ENCODE data around the gene TFR2. TPM values are rescaled to one million over a fixed set of nuclear protein-coding genes. Genes with fewer than 3 reads are reported as not detected.

TFR2 gene
- total RNA-seq, 1 donor = 1.2 TPM

DNA sequence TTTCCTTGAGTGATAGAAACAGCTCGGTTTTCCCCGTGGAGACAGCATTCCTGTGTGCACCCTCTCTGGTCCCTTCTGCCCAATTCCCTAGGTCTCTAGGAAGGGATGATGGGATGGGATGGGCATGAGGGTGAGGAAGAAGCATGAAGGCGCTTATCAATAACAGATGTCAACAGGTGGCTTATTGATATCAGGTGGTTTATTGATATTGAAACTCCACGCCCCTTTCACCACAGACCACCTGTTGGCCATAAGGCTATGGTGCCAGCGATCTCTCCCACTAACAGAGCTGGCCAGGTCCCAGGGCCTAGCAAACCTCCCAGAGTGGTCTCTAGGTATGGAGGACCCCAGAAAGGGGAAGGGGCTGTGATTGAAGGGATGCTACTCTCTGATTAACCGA, 21.1 kb downstream of the TFR2 start:
- no peak for DNase-seq (ENCODE audit: low read depth)
- no peak overlapping the region for H3K4me3 ChIP-seq (ENCODE audit: low read depth, low read length)
- TF ChIP-seq, protein P1, sequence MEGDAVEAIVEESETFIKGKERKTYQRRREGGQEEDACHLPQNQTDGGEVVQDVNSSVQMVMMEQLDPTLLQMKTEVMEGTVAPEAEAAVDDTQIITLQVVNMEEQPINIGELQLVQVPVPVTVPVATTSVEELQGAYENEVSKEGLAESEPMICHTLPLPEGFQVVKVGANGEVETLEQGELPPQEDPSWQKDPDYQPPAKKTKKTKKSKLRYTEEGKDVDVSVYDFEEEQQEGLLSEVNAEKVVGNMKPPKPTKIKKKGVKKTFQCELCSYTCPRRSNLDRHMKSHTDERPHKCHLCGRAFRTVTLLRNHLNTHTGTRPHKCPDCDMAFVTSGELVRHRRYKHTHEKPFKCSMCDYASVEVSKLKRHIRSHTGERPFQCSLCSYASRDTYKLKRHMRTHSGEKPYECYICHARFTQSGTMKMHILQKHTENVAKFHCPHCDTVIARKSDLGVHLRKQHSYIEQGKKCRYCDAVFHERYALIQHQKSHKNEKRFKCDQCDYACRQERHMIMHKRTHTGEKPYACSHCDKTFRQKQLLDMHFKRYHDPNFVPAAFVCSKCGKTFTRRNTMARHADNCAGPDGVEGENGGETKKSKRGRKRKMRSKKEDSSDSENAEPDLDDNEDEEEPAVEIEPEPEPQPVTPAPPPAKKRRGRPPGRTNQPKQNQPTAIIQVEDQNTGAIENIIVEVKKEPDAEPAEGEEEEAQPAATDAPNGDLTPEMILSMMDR (IDR thresholded peaks at IDR 0.05; ENCODE audit: insufficient read depth, low read length) = no peak

DNA sequence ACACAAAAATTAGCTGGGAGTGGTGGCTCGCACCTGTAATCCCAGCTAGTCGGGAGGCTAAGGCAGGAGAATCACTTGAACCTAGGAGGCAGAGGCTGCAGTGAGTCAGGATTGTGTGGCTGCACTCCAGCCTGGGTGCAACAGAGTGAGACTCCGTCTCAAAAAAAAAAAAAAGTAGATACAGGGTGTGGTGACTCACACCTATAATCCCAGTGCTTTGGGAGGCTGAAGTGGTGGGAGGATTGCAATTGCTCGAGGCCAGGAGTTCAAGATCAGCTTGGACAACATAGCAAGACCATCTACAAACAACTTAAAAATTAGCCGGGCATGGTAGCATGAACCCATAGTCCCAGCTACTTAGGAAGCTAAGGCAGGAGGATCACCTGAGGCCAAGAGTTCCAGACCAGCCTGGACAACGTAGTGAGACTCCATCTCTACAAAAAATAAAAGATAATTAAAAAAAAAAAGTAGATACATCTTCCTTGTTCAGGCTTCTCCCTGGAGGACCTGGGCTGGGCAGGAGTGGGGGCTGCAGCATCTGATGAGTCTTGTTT, 27.0 kb downstream of the TFR2 start:
- TF ChIP-seq, protein P1 (IDR thresholded peaks at IDR 0.05; ENCODE audit: insufficient read depth, low read length) = no peak
- no peak for DNase-seq (ENCODE audit: low read depth)
- no peak overlapping the region for H3K4me3 ChIP-seq (ENCODE audit: low read depth, low read length)

DNA sequence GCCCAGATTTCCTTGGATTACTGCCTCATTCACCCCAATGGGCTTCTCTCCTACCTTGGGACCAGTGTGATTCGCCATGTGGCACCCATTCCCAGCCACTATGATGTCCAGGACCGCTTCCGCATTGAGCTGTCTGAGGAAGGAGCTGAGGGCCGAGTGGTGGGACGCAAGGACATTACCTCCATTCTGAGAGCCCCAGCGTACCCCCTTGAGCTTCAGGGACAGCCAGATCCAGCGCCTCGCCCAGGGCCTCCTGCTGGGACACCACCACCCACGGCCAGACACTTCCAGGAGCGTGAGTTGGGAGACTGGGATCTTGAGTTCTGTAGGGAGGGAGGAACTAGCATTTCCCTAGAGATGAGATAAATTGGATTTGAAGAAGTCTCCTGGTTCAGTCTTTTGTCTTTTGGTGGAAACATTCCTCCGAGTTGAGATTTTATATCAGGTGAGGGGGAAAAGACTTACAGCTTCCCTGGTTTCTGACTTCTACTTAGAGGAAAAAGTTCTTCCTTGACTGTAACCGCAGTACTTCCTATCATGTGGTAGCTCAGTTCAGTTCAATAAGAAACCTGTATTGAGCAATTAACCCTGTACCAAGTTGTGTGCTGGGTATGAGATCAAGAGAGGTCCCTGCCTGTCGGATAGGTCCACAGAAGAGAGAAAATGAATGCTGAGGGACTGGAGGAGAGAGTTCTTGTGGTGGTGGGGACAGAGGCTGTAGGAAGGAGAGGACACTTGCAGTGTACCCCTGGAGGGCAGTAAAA, 27.8 kb downstream of the TFR2 start:
- H3K4me3 ChIP-seq (ENCODE audit: low read depth, low read length) = peak overlapping the region; percentile 85
- no peak for DNase-seq (ENCODE audit: low read depth)
- TF ChIP-seq, protein P1 (IDR thresholded peaks at IDR 0.05; ENCODE audit: insufficient read depth, low read length) = no peak

DNA sequence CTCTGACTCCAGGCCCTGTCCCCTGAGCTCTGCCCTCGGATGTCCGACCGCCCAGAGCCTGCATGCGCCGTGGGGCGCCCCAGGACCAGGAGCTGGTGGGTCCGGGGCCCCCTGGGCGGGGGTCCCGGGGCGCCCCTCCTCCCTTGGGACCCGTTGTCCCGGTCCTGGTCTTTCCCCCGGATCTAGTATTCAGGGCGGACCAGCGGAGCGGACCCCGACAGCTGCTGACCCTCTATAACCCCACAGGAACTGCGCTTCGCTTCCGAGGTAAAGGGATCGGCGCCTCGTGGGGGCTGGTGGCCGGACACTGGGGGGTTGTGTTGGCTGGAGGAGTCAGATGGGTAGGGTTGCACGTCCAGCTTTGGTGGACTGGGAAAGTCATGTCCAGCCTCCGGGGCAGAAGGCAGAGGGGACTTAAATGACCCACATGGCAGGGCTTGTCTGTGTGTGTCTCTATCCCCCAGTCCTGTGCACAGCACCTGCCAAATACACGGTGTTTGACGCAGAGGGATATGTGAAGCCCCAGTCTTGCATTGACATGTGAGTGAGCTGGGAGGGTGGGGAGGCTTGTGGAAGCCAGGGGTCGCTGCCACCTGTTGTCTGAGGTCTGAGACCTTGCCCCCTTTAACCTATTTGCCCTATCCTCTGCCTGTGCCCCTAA, 28.5 kb downstream of the TFR2 start:
- TF ChIP-seq, protein P1 (IDR thresholded peaks at IDR 0.05; ENCODE audit: insufficient read depth, low read length) = no peak
- H3K4me3 ChIP-seq (ENCODE audit: low read depth, low read length) = peak overlapping the region; percentile 85
- no peak for DNase-seq (ENCODE audit: low read depth)

DNA sequence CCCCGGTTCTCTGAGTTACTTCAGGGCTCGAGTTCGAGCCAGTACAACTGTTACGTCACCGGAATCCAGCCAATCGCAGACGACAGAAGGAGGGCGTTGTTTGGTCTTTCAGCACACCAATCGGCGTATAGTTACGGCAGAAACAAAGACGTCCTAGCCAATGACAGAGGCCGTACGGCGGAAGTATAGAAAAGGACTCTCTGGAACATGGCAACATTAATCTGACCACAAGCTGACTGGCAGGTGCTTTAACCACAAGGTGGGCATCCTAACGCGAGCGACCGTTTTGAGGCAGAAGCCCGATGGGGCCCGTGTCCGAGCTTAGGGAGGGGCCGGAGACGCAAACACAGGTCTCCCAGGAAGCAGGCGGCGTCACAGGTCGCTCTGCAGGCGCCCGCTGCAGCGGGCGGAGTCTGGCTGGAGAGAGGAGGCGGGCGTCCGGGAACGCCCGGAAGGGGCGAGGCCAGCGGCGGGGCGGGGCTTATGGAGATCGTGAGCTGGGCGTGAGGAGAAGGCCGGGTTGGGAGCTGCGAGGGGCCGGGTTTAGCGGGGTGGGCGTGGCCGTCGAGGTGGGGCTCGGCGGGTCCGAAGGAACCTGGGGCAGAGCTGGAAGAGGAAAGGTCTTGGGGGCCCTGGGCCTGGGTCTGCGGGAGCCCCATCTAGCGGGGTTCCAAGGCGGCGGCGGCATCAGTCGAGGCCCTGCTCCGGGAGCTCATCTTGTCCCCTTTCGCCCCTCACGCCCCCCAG, 29.2 kb downstream of the TFR2 start, which contains the start of gene MOSPD3:
Gene MOSPD3, plus strand, starts transcription at position 558 of the 747 bp plus-strand sequence. CDS start 252 bp downstream, outside the sequence.
- DNase-seq (ENCODE audit: low read depth) = peak; percentile 100
- TF ChIP-seq, protein P1 (IDR thresholded peaks at IDR 0.05; ENCODE audit: insufficient read depth, low read length) = no peak
- peak within 1 kb of the TSS; percentile 85 for H3K4me3 ChIP-seq (ENCODE audit: low read depth, low read length)

DNA sequence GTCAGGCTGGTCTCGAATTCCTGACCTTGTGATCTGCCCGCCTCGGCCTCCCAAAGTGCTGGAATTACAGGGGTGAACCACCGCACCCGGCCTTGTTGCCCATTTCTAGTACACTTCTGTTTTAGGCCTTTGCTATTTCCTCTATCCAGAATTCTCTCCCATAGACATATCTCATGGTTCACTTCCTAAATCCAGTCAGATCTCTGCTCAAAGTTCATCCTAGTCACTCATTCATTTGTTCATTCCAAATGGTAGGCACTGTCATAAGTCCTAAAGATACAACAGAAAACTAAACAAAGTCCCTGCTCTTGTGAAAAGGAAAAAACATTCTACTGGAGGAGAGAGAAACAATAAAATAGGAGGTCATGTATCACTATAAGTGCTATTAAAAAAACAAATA, 31.4 kb downstream of the TFR2 start:
- TF ChIP-seq, protein P1 (IDR thresholded peaks at IDR 0.05; ENCODE audit: insufficient read depth, low read length) = no peak
- DNase-seq (ENCODE audit: low read depth) = no peak
- H3K4me3 ChIP-seq (ENCODE audit: low read depth, low read length) = no peak overlapping the region
